Immature natural killer cell (primary cell): Measurements from ENCODE around the gene ZNF143. TPM values are rescaled to one million over a fixed set of nuclear protein-coding genes. Genes with fewer than 3 reads are reported as not detected.
"Not testable (repeated sequence)": the region's sequence is repeated elsewhere in the genome, so short reads cannot be mapped to it uniquely, and the experiment has no call there.

Experiments used
- DNase-seq, 3 donors: peaks; one replicate each; pipeline ENCODE4 v3.0.0; 2022; ENCODE audit warnings: mixed read lengths in 1 of 3
- H3K27ac Mint-ChIP-seq, 6 donors: one replicate each; pipeline ENCODE4 v1.8.0; 2020; ENCODE audit warnings: mixed read lengths in 6 of 6, mild to moderate bottlenecking in 5 of 6, inconsistent platforms in 4 of 6, moderate library complexity in 3 of 6
- H3K27me3 Mint-ChIP-seq, 3 donors: one replicate each; pipeline ENCODE4 v1.8.0; 2020 to 2021; ENCODE audit warnings: low read depth in 3 of 3, mild to moderate bottlenecking in 3 of 3, mixed read lengths in 3 of 3, moderate library complexity in 3 of 3, inconsistent platforms in 1 of 3
- H3K36me3 Mint-ChIP-seq, 3 donors: one replicate each; pipeline ENCODE4 v1.8.0; 2020; ENCODE audit warnings: mixed read lengths in 3 of 3, inconsistent platforms in 2 of 3, mild to moderate bottlenecking in 2 of 3
- H3K4me1 Mint-ChIP-seq, 2 donors: one replicate each; pipeline ENCODE4 v1.8.0; 2020; ENCODE audit warnings: inconsistent platforms in 2 of 2, mild to moderate bottlenecking in 2 of 2, mixed read lengths in 2 of 2, moderate library complexity in 1 of 2
- H3K4me3 Mint-ChIP-seq, 5 donors: one replicate each; pipeline ENCODE4 v1.8.0; 2020; ENCODE audit warnings: mild to moderate bottlenecking in 5 of 5, mixed read lengths in 5 of 5, inconsistent platforms in 3 of 5, moderate library complexity in 3 of 5
- H3K9me3 Mint-ChIP-seq, 6 donors: one replicate each; pipeline ENCODE4 v1.8.0; 2020; ENCODE audit warnings: mild to moderate bottlenecking in 6 of 6, mixed read lengths in 6 of 6, inconsistent platforms in 4 of 6, moderate library complexity in 3 of 6
- polyA plus RNA-seq, 3 donors: library from polyadenylated mRNA; unstranded; fragments of 300-500 nt; fragmentation: Illumina TruSeq; gene quantifications; one replicate each; pipeline ENCODE4 v1.2.3, GENCODE V29; 2021

The ZNF143 gene
- polyA plus RNA-seq, result 10 to 100 TPM; 29.1 to 35.3 (median 34.9) TPM

DNA sequence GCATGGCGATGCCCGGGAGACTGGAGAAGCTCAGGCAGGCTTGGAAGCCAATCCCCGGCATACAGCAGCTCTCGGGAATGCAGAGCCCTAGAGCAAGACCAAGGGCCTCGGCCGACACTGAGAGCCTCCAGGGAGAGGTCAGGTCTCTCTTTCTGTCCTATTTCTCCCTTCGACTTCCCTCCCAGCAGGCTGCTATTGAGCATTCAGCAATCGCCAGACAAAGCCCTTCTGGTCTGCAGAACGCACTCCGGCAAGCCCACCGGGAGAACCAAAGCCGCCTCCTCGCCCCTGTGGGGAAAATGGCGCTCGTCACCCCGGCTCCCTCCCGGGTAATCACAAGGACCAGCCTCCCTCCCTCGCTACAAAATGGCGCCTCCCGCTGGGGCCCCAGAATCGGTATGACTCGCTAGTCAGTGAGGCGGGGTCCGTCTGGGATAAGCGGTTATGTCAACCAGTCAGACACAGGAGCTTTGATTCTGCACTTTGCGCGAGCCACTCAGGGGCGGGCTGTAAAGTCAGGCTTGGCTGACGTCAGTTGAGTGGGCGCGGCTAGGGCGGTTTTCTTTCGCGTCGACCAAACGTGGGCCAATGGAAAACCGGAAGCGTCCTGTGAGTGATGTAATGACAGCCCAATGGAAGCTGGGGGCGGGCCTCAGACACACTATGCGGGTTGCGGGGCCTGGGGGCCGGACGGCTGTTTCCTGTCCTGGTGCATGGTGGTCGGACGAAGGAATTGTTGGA is at the start of gene ZNF143:
TSS of gene ZNF143 (plus strand) at position 691 of the 741 bp plus-strand sequence. CDS start 10,297 bp downstream, outside the sequence.
- H3K4me3 Mint-ChIP-seq, result peak within 1 kb of the TSS; percentile 89 to 99 (median 97)
- H3K4me1 Mint-ChIP-seq, result peaks cover 38 to 41% of the 10 kb centered on the region in 2 donors
- DNase-seq, result peak; percentile 100
- no peaks in the 10 kb centered on the region for H3K9me3 Mint-ChIP-seq
- peak within 1 kb of the TSS; percentile 96 to 99 (median 98) for H3K27ac Mint-ChIP-seq
- H3K27me3 Mint-ChIP-seq, result peaks cover 6 to 17% (median 12%) of the 10 kb centered on the region in 3 donors
- H3K36me3 Mint-ChIP-seq, result peaks cover 0 to 4% (median 3%) of the 10 kb centered on the region in 3 donors

DNA sequence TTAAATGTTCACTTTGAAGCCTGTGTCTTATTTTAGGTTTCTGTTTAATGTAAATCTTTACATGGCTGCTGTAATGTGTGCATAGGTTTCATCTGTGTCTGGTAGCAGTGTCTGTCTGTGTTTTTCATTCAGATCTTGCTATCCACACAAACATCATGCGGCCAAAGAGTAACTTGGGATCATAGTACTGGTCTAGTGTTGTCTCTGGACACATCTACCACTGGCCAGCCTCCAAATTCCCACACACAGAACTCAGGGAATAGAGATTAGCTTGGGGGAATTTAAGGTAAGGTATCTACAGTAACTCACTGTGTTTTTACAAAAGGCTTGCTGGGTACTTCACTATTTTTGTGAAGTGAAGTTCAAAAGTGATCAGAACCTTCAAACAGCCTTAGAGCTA is 32.1 kb upstream of the ZNF143 start:
- H3K4me3 Mint-ChIP-seq, result no peak overlapping the region
- peaks cover 16 to 40% (median 22%) of the 10 kb centered on the region in 3 donors for H3K36me3 Mint-ChIP-seq
- no peaks in the 10 kb centered on the region for H3K4me1 Mint-ChIP-seq
- H3K27ac Mint-ChIP-seq, result peak overlapping the region in 1 of 6 donors; percentile 7
- H3K9me3 Mint-ChIP-seq, result no peaks in the 10 kb centered on the region
- H3K27me3 Mint-ChIP-seq, result peaks cover 0 to 2% (median 0%) of the 10 kb centered on the region in 3 donors
- no peak for DNase-seq

DNA sequence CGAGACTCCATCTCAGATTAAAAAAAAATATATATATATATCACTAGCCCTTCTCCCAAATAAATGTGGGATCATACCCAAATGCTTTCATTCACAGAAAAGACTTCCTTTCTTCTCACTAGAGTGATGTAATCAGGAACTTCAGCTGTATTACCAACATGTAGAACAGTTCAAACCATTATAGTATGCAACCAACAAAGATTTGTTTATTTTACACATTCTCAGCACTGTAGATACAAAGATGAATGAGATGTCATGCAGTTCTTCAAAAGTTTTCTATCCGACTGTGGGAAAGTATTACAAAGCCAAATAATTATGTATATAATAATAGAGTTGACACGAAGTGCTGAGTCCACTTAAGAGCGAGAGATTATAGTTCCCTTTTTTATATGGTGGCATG is 22.2 kb upstream of the ZNF143 start:
- Mint-ChIP-seq H3K36me3 (peaks cover 15 to 41% (median 36%) of the 10 kb centered on the region in 3 donors), H3K27ac (no peak overlapping the region), H3K4me3 (no peak overlapping the region)

DNA sequence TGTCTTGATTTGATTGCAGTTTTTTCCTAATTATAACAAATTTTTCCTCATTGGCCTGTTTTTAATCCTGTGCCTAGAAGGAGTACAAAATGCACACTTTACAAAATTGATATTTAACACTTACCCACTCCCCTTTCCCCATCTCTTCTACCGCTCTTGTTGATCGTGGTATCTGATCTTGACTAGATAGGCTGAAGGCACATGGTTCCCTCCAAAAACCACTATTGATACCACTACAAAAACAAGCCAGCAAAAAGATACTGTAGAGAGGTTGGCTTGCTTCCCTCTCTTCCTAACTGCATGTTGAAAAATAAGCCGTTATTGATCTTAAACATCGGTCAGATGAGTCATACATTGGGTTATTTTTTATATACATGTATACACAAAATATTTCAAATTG is 14.6 kb upstream of the ZNF143 start:
- Mint-ChIP-seq H3K27me3 (no peaks in the 10 kb centered on the region), H3K4me1 (no peaks in the 10 kb centered on the region), H3K4me3 (no peak overlapping the region), H3K27ac (peak overlapping the region in 2 of 6 donors; percentile 25 to 60), H3K36me3 (peaks cover 6 to 18% (median 15%) of the 10 kb centered on the region in 3 donors), H3K9me3 (peaks cover 0 to 4% (median 2%) of the 10 kb centered on the region in 6 donors)
- no peak for DNase-seq

More for the DNA sequence above, 22.2 kb upstream of the ZNF143 start:
- no peaks in the 10 kb centered on the region for H3K27me3 Mint-ChIP-seq
- H3K9me3 Mint-ChIP-seq, result no peaks in the 10 kb centered on the region
- no peak for DNase-seq
- H3K4me1 Mint-ChIP-seq, result no peaks in the 10 kb centered on the region

DNA sequence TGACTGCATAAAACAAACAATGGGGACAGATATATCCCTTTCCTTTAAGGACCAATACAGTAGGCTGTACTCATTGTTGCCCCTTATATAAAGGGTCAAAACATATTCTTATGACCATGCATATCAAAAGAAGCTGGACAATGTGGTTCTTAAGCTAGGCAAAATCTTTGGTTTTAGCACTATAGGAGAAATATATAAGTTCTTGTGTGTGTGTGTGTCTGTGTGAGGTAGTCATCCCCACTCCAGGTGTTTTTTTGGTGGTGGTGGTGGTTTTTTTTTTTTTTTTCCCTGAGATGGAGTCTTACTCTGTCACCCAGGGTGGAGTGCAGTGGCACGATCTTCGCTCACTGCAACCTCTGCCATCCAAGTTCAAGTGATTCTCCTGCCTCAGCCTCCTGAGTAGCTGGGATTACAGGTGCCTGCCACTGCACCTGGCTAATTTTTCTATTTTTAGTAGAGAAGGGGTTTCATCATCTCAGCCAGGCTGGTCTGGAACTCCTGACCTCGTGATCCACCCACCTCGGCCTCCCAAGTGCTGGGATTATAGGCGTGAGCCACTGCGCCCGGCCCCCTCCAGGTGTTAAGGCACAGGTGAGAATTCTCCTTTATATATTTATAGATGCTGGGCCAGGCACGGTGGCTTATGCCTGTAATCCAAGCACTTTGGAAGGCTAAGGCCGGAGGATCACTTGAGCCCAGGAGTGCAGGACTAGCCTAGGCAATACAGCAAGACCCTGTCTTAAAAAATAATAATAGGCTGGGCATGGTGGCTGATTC is 12.0 kb upstream of the ZNF143 start:
- no peak overlapping the region for H3K4me3 Mint-ChIP-seq
- peaks cover 7 to 12% (median 11%) of the 10 kb centered on the region in 6 donors for H3K9me3 Mint-ChIP-seq
- H3K4me1 Mint-ChIP-seq, result no peaks in the 10 kb centered on the region

DNA sequence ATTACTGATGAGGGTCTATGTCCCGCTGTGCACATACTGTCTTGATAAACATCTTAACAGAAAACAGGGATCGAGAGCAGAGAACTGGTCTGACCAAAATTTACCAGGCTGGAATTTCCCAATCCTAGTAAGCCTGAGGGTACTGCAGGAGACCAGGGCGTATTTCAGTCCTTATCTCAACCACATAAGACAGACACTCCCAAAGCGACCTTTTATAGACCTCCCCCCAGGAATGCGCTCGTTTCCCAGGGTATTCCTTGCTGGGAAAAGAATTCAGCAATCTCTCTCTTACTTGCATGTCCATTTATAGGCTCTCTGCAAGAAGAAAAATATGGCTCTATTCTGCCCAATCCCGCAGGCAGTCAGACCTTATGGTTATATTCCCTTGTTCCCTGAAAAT is 8.8 kb upstream of the ZNF143 start:
- H3K27me3 Mint-ChIP-seq, H3K27ac Mint-ChIP-seq, H3K36me3 Mint-ChIP-seq, H3K4me1 Mint-ChIP-seq, H3K4me3 Mint-ChIP-seq, DNase-seq: not testable (repeated sequence)
- peaks cover 7 to 12% (median 11%) of the 10 kb centered on the region in 6 donors for H3K9me3 Mint-ChIP-seq

More for the DNA sequence above, 12.0 kb upstream of the ZNF143 start:
- Mint-ChIP-seq H3K27me3 (peaks cover 0 to 2% (median 0%) of the 10 kb centered on the region in 3 donors), H3K36me3 (peaks cover 5 to 12% (median 8%) of the 10 kb centered on the region in 3 donors), H3K27ac (no peak overlapping the region)
- no peak for DNase-seq

DNA sequence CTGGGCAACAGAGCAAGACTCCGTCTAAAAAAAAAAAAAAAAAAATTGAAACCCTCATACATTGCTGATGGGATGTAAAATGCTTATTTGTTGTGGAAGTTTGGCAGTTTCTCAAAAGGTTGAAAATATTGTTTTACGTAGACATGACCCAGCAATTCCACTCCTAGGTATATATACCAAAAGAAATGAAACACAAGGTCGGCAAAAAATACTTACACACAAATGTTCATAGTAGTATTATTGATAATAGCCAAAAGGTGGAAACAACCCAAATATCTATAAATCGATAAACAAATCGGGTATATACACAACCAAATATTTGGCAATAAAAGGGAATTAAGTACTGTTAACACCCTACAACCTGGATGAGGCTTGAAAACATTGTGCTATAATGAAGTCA is 5.1 kb upstream of the ZNF143 start:
- H3K4me3 Mint-ChIP-seq, result no peak overlapping the region
- peak overlapping the region in 1 of 6 donors; percentile 14 for H3K27ac Mint-ChIP-seq
- H3K27me3 Mint-ChIP-seq, result peaks cover 7 to 11% (median 9%) of the 10 kb centered on the region in 3 donors
- no peak for DNase-seq
- peaks cover 15 to 16% of the 10 kb centered on the region in 2 donors for H3K4me1 Mint-ChIP-seq
- H3K36me3 Mint-ChIP-seq, result peaks cover 0 to 9% (median 3%) of the 10 kb centered on the region in 3 donors
- peaks cover 5 to 12% (median 10%) of the 10 kb centered on the region in 6 donors for H3K9me3 Mint-ChIP-seq

DNA sequence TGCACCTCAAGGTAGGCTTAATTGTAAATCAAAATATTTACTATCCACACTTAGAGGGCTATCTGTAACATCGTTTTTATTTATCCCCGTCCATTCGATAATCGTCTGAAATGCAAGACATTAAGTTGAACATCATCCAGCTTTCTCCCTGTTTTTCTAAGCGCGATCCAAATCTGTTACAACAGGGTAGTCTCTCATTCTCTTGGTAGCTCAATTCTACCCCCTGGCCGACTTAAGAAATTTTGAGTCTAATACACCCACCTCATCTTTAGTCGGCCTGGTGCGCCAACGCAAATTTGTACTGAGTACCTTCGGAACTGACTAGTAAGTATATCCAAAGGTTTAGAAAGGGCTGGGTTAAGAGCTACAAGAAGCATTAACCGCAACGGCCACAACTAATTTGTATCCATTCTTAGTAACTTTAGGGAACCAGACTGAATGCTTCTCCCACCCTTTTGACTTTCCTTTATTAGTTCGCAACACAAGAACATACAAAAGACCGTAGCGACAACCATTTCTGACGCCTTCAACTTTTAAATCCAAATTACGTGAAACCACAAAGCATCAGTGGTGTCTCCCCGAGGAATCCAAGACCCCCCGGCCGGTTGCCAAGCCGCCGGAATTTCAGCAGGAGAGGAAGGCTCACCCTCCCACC is 1.0 kb upstream of the ZNF143 start:
- Mint-ChIP-seq H3K9me3 (no peaks in the 10 kb centered on the region), H3K4me1 (peaks cover 38 to 41% of the 10 kb centered on the region in 2 donors), H3K4me3 (peak overlapping the region; percentile 89 to 99 (median 97)), H3K27me3 (peaks cover 6 to 17% (median 12%) of the 10 kb centered on the region in 3 donors), H3K27ac (peak overlapping the region; percentile 96 to 99 (median 98)), H3K36me3 (peaks cover 0 to 4% (median 3%) of the 10 kb centered on the region in 3 donors)
- DNase-seq, result no peak

DNA sequence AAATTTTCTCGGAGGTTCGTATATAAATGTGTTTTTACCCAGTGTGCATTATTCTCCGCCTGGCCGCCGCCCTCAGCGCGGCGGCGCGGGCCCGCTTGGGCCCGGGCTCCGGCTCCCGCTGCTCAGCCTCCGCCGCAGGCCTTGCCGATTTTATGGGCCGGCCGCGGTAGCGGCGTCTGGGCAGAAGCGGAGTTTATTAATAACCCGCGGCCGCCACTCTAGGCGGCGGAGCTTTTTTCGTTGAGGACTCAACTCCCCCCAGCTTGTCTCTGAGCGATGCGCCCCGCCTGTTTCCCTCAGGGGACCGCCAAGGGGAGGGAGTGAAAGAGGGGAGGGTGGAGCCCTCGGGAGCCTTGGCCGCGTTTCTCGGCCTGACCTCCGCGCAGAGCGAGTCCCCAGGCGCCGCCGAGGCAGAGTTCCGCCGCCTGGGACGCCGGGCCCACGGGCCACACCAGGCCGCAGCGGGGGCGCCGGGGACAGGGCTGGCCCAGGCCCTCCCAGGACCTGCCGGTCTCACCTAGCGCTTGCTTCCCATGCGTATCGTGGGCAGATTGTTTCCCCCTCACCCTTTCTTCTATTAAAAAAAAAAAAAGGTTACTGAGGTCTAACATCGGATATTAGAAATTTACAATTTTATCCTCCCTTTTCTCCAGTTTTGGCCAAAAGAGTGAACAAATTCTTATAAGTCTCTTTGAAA is 399 bp downstream of the ZNF143 start:
- H3K4me1 Mint-ChIP-seq, result peaks cover 38 to 41% of the 10 kb centered on the region in 2 donors
- DNase-seq, result peak; percentile 87 to 90 (median 89)
- no peaks in the 10 kb centered on the region for H3K9me3 Mint-ChIP-seq
- H3K27me3 Mint-ChIP-seq, result peaks cover 6 to 17% (median 12%) of the 10 kb centered on the region in 3 donors
- peaks cover 0 to 4% (median 3%) of the 10 kb centered on the region in 3 donors for H3K36me3 Mint-ChIP-seq
- H3K4me3 Mint-ChIP-seq, result peak overlapping the region; percentile 89 to 99 (median 97)
- H3K27ac Mint-ChIP-seq, result peak overlapping the region; percentile 96 to 99 (median 98)

DNA sequence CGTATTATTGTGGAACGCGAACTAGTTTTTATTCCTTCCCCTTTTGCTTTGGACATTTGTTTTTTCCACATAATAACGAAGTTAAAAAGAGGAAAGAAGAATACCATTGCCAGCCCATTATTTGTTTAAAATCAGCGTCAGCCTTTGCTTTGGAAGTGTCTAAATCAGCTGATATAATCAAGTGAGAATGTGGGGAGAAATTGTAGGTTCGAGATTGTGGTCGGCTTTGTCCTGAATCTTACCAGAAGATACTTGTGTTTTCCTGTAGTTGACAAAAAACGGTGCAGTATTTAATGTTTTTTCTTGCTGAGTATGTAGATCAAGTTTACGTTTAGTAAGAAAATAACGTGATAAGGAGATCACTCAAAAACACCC is 935 bp downstream of the ZNF143 start:
- Mint-ChIP-seq H3K27me3 (peaks cover 6 to 17% (median 12%) of the 10 kb centered on the region in 3 donors), H3K36me3 (peaks cover 0 to 4% (median 3%) of the 10 kb centered on the region in 3 donors), H3K4me1 (peaks cover 38 to 45% of the 10 kb centered on the region in 2 donors), H3K4me3 (peak overlapping the region; percentile 89 to 99 (median 97)), H3K27ac (peak overlapping the region; percentile 90 to 98 (median 95)), H3K9me3 (no peaks in the 10 kb centered on the region)
- DNase-seq, result peak; percentile 20 to 33 (median 21)

DNA sequence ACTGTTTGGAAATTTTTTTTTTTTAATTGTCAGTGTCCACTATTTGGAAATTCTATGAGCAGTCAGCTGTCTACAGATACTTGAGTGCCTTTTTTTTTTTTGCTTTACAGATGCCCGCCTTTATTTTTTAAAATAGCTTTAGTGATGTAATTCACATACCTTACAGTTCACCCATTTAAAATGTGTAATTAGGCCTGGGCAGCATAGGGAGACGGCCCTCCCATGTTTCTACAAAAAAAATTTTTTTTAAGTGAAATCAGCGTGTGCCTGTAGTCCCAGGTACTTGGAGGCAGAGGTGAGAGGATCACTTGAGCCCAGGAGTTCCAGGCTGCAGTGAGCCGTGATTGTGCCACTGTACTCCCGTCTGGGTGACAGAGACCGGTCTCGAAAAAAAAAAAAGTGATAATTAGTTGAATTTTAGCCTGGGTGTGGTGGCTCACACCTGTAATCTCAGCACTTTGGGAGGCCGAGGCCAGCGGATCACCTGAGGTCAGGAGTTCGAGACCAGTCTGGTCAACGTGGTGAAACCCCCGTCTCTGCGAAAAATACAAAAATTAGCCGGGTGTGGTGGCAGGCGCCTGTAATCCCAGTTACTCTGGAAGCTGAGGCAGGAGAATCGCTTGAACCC is 1.5 kb downstream of the ZNF143 start:
- Mint-ChIP-seq H3K27ac (peak overlapping the region; percentile 90 to 98 (median 95)), H3K36me3 (peaks cover 0 to 4% (median 3%) of the 10 kb centered on the region in 3 donors), H3K9me3 (no peaks in the 10 kb centered on the region), H3K4me1 (peaks cover 38 to 47% of the 10 kb centered on the region in 2 donors), H3K27me3 (peaks cover 6 to 19% (median 12%) of the 10 kb centered on the region in 3 donors), H3K4me3 (peak overlapping the region; percentile 89 to 99 (median 97))
- no peak for DNase-seq

DNA sequence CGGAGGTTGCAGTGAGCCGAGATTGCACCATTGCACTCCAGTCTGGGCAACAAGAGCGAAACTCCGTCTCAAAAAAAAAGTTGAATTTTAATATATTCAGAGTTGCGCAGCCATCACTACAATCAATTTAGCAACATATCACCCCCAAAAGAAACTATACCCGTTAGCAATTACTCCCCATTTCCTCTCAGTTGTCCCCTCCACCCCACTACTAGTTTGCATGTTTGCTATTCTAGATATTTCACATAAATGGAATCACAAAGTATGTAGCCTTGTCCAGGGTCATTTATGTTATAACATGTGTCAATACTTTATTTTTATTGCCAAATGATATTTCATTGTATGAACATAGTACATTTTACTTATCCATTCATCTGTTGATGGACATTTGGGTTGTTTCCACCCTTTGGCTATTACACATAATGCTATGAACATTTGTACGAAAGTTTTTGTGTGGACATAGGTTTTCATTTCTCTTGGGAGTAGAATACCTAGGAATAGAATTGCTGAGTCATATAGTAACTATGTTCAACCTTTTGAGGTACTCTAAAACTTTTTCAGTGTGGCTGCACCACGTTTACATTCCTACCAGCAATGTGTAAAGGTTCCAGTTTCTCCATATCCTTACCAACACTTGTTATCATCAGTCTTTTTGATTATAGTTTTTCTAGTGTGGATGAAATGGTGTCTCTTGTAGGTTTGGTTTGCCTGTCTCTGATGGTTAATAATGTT is 2.2 kb downstream of the ZNF143 start:
- peaks cover 2 to 5% (median 4%) of the 10 kb centered on the region in 3 donors for H3K36me3 Mint-ChIP-seq
- no peaks in the 10 kb centered on the region for H3K9me3 Mint-ChIP-seq
- DNase-seq, result no peak
- peaks cover 6 to 19% (median 12%) of the 10 kb centered on the region in 3 donors for H3K27me3 Mint-ChIP-seq
- H3K27ac Mint-ChIP-seq, result peak overlapping the region; percentile 80 to 96 (median 93)
- peak overlapping the region; percentile 60 to 97 (median 70) for H3K4me3 Mint-ChIP-seq
- peaks cover 40 to 52% of the 10 kb centered on the region in 2 donors for H3K4me1 Mint-ChIP-seq
